Measurements from ENCODE around the gene OSBPL7. TPM values are rescaled to one million over a fixed set of nuclear protein-coding genes. Genes with fewer than 3 reads are reported as not detected.

The OSBPL7 gene
- total and polyA plus RNA-seq, 2 of the 13 experiments (the other 11 are each of a cell fraction or from before 2014, with no cell fraction given): 4.7 to 6.6 TPM

DNA sequence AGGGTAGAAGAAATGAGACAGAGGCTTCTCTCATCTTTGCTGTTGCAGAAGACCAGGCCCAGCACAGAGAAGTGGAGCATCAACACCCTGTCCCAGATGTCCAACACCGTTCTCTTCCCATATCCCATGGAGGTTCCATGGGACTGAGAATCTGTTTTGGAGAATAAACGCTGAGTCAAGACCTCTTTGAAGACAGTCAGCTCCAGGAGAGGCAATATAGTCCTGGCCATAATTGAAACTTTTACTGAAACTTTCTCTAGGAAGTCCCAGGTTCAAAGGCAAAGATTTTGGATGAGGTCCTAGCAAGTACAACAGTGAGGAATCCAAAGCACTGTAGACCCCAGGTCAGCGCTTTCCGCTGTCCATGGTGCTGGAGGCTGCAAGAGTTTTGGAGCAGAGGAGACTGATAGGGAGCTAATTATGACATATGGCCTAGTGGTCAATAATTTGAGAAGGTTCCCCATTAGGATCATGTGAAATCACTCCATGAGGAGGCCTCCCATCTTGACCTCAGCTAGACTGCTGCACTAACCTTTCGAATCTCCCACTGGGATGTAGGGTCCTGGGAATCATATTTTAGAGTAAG is 36.0 kb downstream of the OSBPL7 start (continued):
- no peak for TF ChIP-seq ZNF33B (CRISPR knock-in tag; IDR thresholded peaks at IDR 0.05)
- TF ChIP-seq ZNF329 (CRISPR knock-in tag; IDR thresholded peaks at IDR 0.05; ENCODE audit: low read depth): no peak
- TF ChIP-seq, protein P1, sequence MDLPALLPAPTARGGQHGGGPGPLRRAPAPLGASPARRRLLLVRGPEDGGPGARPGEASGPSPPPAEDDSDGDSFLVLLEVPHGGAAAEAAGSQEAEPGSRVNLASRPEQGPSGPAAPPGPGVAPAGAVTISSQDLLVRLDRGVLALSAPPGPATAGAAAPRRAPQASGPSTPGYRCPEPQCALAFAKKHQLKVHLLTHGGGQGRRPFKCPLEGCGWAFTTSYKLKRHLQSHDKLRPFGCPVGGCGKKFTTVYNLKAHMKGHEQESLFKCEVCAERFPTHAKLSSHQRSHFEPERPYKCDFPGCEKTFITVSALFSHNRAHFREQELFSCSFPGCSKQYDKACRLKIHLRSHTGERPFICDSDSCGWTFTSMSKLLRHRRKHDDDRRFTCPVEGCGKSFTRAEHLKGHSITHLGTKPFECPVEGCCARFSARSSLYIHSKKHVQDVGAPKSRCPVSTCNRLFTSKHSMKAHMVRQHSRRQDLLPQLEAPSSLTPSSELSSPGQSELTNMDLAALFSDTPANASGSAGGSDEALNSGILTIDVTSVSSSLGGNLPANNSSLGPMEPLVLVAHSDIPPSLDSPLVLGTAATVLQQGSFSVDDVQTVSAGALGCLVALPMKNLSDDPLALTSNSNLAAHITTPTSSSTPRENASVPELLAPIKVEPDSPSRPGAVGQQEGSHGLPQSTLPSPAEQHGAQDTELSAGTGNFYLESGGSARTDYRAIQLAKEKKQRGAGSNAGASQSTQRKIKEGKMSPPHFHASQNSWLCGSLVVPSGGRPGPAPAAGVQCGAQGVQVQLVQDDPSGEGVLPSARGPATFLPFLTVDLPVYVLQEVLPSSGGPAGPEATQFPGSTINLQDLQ (CRISPR knock-in tag; IDR thresholded peaks at IDR 0.05): 0 out of 2 replicates have a peak, but pooled peaks have one; percentile 59
- TF ChIP-seq SIN3B (IDR thresholded peaks at IDR 0.05; ENCODE audit: low read length): no peak
- TF ChIP-seq, protein P2, sequence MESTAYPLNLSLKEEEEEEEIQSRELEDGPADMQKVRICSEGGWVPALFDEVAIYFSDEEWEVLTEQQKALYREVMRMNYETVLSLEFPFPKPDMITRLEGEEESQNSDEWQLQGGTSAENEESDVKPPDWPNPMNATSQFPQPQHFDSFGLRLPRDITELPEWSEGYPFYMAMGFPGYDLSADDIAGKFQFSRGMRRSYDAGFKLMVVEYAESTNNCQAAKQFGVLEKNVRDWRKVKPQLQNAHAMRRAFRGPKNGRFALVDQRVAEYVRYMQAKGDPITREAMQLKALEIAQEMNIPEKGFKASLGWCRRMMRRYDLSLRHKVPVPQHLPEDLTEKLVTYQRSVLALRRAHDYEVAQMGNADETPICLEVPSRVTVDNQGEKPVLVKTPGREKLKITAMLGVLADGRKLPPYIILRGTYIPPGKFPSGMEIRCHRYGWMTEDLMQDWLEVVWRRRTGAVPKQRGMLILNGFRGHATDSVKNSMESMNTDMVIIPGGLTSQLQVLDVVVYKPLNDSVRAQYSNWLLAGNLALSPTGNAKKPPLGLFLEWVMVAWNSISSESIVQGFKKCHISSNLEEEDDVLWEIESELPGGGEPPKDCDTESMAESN (CRISPR knock-in tag; conservative IDR thresholded peaks at IDR 0.05): no peak
- TF ChIP-seq MAFF (IDR thresholded peaks at IDR 0.05; ENCODE audit: low read depth, low read length): peak; percentile 38; the same call in 1 of the 2 replicates
- no peak for TF ChIP-seq ZKSCAN1 (IDR thresholded peaks at IDR 0.05; ENCODE audit: low read length)
- no peak for TF ChIP-seq ZZZ3 (CRISPR knock-in tag; IDR thresholded peaks at IDR 0.05; ENCODE audit: borderline replicate concordance)
- no peak for TF ChIP-seq ZMYM3 (CRISPR knock-in tag; IDR thresholded peaks at IDR 0.05)
- TF ChIP-seq, protein P3, sequence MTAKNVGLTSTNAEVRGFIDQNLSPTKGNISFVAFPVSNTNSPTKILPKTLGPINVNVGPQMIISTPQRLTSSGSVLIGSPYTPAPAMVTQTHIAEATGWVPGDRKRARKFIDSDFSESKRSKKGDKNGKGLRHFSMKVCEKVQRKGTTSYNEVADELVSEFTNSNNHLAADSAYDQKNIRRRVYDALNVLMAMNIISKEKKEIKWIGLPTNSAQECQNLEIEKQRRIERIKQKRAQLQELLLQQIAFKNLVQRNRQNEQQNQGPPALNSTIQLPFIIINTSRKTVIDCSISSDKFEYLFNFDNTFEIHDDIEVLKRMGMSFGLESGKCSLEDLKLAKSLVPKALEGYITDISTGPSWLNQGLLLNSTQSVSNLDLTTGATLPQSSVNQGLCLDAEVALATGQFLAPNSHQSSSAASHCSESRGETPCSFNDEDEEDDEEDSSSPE (CRISPR knock-in tag; IDR thresholded peaks at IDR 0.05): no peak
- TF ChIP-seq SIN3A (IDR thresholded peaks at IDR 0.05; ENCODE audit: borderline replicate concordance, low read depth, low read length): no peak
- TF ChIP-seq ARNT2 (CRISPR knock-in tag; IDR thresholded peaks at IDR 0.05; ENCODE audit: low read depth): 0 out of 2 replicates have a peak, but pooled peaks have one; percentile 51
- TF ChIP-seq ZNF431 (CRISPR knock-in tag; IDR thresholded peaks at IDR 0.05; ENCODE audit: borderline replicate concordance, low read depth): peak; percentile 64; the same call in 1 of the 2 replicates
- TF ChIP-seq ETV5 (CRISPR knock-in tag; IDR thresholded peaks at IDR 0.05; ENCODE audit: borderline replicate concordance): peak; percentile 55; the same call in 1 of the 2 replicates
- TF ChIP-seq ZNF556 (CRISPR knock-in tag; IDR thresholded peaks at IDR 0.05; ENCODE audit: borderline replicate concordance): no peak
- TF ChIP-seq ZFP41 (CRISPR knock-in tag; IDR thresholded peaks at IDR 0.05; ENCODE audit: borderline replicate concordance): no peak
- no peak for TF ChIP-seq SIX4 (CRISPR knock-in tag; IDR thresholded peaks at IDR 0.05)
- TF ChIP-seq, protein P4, sequence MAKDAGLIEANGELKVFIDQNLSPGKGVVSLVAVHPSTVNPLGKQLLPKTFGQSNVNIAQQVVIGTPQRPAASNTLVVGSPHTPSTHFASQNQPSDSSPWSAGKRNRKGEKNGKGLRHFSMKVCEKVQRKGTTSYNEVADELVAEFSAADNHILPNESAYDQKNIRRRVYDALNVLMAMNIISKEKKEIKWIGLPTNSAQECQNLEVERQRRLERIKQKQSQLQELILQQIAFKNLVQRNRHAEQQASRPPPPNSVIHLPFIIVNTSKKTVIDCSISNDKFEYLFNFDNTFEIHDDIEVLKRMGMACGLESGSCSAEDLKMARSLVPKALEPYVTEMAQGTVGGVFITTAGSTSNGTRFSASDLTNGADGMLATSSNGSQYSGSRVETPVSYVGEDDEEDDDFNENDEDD (CRISPR knock-in tag; IDR thresholded peaks at IDR 0.05; ENCODE audit: borderline replicate concordance): no peak
- TF ChIP-seq, protein P5, sequence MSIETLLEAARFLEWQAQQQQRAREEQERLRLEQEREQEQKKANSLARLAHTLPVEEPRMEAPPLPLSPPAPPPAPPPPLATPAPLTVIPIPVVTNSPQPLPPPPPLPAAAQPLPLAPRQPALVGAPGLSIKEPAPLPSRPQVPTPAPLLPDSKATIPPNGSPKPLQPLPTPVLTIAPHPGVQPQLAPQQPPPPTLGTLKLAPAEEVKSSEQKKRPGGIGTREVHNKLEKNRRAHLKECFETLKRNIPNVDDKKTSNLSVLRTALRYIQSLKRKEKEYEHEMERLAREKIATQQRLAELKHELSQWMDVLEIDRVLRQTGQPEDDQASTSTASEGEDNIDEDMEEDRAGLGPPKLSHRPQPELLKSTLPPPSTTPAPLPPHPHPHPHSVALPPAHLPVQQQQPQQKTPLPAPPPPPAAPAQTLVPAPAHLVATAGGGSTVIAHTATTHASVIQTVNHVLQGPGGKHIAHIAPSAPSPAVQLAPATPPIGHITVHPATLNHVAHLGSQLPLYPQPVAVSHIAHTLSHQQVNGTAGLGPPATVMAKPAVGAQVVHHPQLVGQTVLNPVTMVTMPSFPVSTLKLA (IDR thresholded peaks at IDR 0.05): no peak
- no peak for TF ChIP-seq MTA3 (CRISPR knock-in tag; IDR thresholded peaks at IDR 0.05)
- TF ChIP-seq ZBTB38 (CRISPR knock-in tag; IDR thresholded peaks at IDR 0.05): no peak

All from HepG2 (cell line).